GM10266 (cell line): Measurements from ENCODE around the gene PTGR1.
A peak's percentile ranks its signal among the peaks of the same experiment; 100 is the strongest.

Experiments used
- DNase-seq: peaks from one replicate; pipeline ENCODE4 v3.0.0; 2012; ENCODE audit errors: extremely low spot score
- TF ChIP-seq, protein P1 (sequence below): IDR thresholded peaks from 2 replicates; pipeline ENCODE4 v1.5.1; 2012; ENCODE audit warnings: mild to moderate bottlenecking, low read depth; ENCODE audit not compliant: control insufficient read depth, insufficient read depth; ENCODE audit errors: missing control alignments

The PTGR1 gene

DNA sequence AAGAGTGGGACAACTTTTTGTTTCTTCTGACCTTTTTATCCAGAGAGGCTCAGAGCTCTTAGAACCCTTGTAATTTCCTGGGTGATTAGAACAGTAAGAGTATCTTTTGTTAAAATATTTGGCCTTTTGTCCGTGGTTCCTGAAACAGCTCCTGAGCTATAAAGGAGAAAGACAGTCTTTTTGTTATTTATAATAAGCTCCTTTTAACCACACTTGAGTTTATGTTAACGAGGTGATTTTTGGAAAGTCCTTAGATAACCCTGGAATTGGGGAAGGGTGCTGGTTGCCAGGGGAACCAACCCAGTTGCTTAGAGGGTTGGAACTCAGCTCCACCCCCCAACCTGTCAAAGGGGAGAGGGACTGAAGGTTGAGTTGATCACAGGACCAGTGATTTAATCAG is 69.7 kb downstream of the PTGR1 start:
- DNase-seq, result no peak
- TF ChIP-seq, protein P1, sequence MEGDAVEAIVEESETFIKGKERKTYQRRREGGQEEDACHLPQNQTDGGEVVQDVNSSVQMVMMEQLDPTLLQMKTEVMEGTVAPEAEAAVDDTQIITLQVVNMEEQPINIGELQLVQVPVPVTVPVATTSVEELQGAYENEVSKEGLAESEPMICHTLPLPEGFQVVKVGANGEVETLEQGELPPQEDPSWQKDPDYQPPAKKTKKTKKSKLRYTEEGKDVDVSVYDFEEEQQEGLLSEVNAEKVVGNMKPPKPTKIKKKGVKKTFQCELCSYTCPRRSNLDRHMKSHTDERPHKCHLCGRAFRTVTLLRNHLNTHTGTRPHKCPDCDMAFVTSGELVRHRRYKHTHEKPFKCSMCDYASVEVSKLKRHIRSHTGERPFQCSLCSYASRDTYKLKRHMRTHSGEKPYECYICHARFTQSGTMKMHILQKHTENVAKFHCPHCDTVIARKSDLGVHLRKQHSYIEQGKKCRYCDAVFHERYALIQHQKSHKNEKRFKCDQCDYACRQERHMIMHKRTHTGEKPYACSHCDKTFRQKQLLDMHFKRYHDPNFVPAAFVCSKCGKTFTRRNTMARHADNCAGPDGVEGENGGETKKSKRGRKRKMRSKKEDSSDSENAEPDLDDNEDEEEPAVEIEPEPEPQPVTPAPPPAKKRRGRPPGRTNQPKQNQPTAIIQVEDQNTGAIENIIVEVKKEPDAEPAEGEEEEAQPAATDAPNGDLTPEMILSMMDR, result no peak

DNA sequence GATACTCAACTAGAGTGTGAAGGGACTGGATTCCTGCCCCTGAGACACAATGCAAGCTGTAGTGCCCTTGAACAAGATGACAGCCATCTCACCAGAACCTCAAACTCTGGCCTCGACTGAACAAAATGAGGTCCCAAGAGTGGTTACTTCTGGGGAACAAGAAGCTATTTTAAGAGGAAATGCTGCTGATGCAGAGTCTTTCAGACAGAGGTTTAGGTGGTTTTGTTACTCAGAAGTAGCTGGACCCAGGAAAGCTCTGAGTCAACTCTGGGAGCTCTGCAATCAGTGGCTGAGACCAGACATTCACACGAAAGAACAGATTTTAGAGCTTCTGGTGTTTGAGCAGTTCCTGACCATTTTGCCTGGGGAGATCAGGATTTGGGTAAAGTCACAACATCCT is 72.1 kb downstream of the PTGR1 start:
- no peak for DNase-seq

DNA sequence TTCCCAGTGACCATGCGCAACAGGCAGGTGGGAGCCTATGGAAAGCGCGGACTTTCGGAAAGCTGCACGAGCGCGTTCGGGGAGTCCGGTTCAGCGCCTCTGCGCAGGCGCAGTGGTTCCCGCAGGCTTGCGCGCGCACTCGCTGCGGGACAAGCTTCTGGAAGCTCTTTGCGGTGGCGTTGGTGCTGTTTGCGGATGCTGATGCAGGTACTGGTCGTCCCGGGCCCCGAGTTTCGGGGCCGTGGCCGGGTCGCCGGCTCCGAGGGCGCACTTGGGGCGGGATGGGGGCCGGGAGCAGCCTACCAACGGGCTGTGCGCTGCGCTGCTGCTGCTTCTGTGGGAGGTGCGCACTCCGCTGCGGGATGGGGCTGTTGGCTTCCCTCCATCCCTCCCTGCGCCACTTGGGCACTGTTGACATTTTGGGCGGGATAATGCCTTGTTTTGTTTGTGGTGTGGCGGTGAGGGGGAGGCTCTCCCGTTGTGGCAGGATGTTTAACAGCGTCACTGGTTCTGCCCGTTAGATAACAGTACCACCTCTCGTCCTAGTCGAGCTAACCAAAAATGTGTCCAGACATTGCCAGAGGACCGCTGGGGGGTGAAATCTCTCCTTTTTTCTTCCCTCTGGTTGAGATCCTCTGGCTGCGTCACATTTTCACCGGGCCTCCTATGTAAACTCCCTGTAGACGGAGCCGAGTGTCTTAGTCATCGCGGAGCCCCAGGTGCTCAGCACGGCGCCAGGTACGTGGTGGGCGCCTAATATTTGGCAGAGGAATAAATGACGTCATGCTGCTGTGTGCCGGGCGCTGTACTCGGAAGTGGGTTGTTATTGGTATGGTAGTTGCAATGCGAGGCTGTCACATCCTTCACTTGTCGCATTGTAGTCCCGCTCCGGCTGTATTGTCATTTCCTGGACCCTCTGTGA is 74.1 kb downstream of the PTGR1 start, which contains the start of gene ZNF483:
TSS of gene ZNF483 (plus strand) at position 124 of the 922 bp plus-strand sequence. CDS start 2,217 bp downstream, outside the sequence.
- DNase-seq, result peak; percentile 63
- TF ChIP-seq, protein P1, result no peak

More for the DNA sequence above, 72.1 kb downstream of the PTGR1 start:
- TF ChIP-seq, protein P1, result no peak

DNA sequence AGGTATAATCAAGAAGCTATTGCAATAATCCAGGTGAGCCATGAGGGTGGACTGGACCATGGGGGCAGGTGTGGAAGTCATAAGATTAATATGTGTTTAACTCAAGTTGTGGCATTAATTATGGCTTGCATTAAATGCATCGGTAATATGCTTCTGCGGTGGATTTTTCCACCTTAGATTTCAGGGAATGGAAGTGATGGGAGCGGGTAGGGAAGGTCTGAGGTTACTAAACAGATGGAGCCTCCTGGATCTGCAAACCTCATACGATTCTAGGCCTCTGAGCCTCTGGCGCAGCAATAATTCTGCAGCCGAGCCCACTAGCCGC is 74.8 kb downstream of the PTGR1 start:
- no peak for DNase-seq
- TF ChIP-seq, protein P1, result no peak

DNA sequence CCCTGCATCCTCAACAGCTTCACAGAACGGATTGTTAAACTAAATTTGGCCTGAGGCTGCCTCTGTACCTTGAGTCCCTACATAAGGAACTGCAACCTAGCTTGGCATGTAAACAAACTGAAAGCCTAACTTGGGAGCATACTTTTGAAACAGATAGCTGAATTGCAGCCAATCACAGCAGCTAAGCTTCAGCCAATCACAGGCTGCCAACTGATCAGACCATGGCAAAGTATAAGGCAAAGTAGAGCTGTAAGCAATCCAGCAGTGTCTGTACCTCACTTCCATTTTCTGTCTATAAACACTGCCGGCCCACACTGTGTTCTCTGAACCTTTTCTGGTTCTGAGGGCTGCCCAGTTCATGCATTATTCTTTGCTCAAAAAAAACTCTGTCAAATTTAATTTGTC is 83.4 kb downstream of the PTGR1 start:
- no peak for DNase-seq
- TF ChIP-seq, protein P1, result no peak

DNA sequence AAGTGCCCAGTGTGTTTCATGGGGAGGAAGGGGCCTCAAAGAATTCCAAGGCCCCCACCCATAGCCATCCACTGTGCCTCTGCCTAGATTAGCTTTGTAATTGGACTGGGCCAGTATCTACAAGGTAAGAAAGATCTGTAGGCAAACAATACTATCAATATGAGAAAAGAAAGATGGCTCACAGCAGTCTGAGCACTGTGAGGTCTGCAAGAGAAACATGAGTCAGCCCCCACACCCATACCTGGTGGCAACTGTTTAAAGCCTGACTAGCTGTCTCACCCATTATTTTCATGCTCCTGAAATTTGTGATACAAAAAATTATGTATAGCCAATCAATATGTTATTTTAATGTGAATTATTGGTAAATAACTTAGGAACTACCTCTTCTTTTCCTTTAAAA is 84.5 kb downstream of the PTGR1 start:
- TF ChIP-seq, protein P1, result no peak
- no peak for DNase-seq
